Neural crest cell (in vitro differentiated cells): ENCODE measurements around the gene ENTREP3. TPM values are rescaled to one million over a fixed set of nuclear protein-coding genes. Genes with fewer than 3 reads are reported as not detected.
"Not testable (repeated sequence)": the region's sequence is repeated elsewhere in the genome, so short reads cannot be mapped to it uniquely, and the experiment has no call there.

ENCODE experiments used
- DNase-seq: peaks from one replicate; pipeline ENCODE4 v3.0.0; 2021; ENCODE audit warnings: low read depth, mixed read lengths, low spot score
- H3K27ac Mint-ChIP-seq: one replicate; pipeline ENCODE4 v1.8.0; 2021; ENCODE audit warnings: mild to moderate bottlenecking, mixed read lengths; ENCODE audit not compliant: unreplicated experiment
- H3K27me3 Mint-ChIP-seq: 2 replicates; pipeline ENCODE4 v1.8.0; 2021; ENCODE audit warnings: low read depth, mild to moderate bottlenecking, mixed read lengths
- H3K36me3 Mint-ChIP-seq: 2 replicates; pipeline ENCODE4 v1.8.0; 2021; ENCODE audit warnings: low read depth, mild to moderate bottlenecking, mixed read lengths
- H3K4me1 Mint-ChIP-seq: 2 replicates; pipeline ENCODE4 v1.8.0; 2021; ENCODE audit warnings: mixed read lengths
- H3K4me3 Mint-ChIP-seq: one replicate; pipeline ENCODE4 v1.8.0; 2021; ENCODE audit warnings: mild to moderate bottlenecking, mixed read lengths
- H3K9me3 Mint-ChIP-seq: 2 replicates; pipeline ENCODE4 v1.8.0; 2021; ENCODE audit warnings: mixed read lengths
- CTCF ChIP-seq: fragments of 200-600 bp; sonication (generic); conservative IDR thresholded peaks from 2 replicates; pipeline ENCODE4 v1.5.0; 2021; ENCODE audit warnings: antibody characterized with exemption, mild to moderate bottlenecking
- total RNA-seq: library from RNA; stranded (reverse); gene quantifications from 2 replicates; pipeline ENCODE4 v1.2.1, GENCODE V29; 2021

Gene ENTREP3
- total RNA-seq, 1 donor from 2014 or later: 93.1 TPM

- Mint-ChIP-seq H3K27me3 (no peaks in the 10 kb centered on the region), H3K4me1 (peaks cover 22% of the 10 kb centered on the region), H3K4me3 (no peak overlapping the region), H3K36me3 (peaks cover 9% of the 10 kb centered on the region), H3K9me3 (no peaks in the 10 kb centered on the region), H3K27ac (peak overlapping the region; percentile 59)
- no peak for TF ChIP-seq CTCF
- no peak for DNase-seq
Measured at GRCh38 chr1:155219592-155220031, 35.7 kb downstream of the ENTREP3 start.

GRCh38 chr1:155218854-155219591, 36.3 kb downstream of the ENTREP3 start:
- DNase-seq: no peak
- TF ChIP-seq CTCF: no peak
- peaks cover 5% of the 10 kb centered on the region for H3K36me3 Mint-ChIP-seq
- peaks cover 19% of the 10 kb centered on the region for H3K4me1 Mint-ChIP-seq
- H3K27me3 Mint-ChIP-seq: no peaks in the 10 kb centered on the region
- peak overlapping the region; percentile 59 for H3K27ac Mint-ChIP-seq
- H3K9me3 Mint-ChIP-seq: no peaks in the 10 kb centered on the region
- H3K4me3 Mint-ChIP-seq: peak overlapping the region; percentile 44

- not testable (repeated sequence) for H3K27me3 Mint-ChIP-seq, H3K27ac Mint-ChIP-seq, H3K36me3 Mint-ChIP-seq, DNase-seq, H3K9me3 Mint-ChIP-seq
- peaks cover 23% of the 10 kb centered on the region for H3K4me1 Mint-ChIP-seq
- peak overlapping the region; percentile 47 for H3K4me3 Mint-ChIP-seq
Measured at GRCh38 chr1:155214702-155215101, 40.6 kb downstream of the ENTREP3 start.

- H3K4me3 Mint-ChIP-seq: peak overlapping the region; percentile 94
- H3K27ac Mint-ChIP-seq, H3K9me3 Mint-ChIP-seq, DNase-seq: not testable (repeated sequence)
- H3K4me1 Mint-ChIP-seq: peaks cover 32% of the 10 kb centered on the region
- peaks cover 11% of the 10 kb centered on the region for H3K36me3 Mint-ChIP-seq
- peaks cover 28% of the 10 kb centered on the region for H3K27me3 Mint-ChIP-seq
Measured at GRCh38 chr1:155212051-155212440, 43.2 kb downstream of the ENTREP3 start.

GRCh38 chr1:155211381-155212050, 43.8 kb downstream of the ENTREP3 start:
- H3K27ac Mint-ChIP-seq: peak overlapping the region; percentile 71
- peaks cover 14% of the 10 kb centered on the region for H3K36me3 Mint-ChIP-seq
- H3K27me3 Mint-ChIP-seq: peaks cover 32% of the 10 kb centered on the region
- H3K4me3 Mint-ChIP-seq: peak overlapping the region; percentile 94
- H3K9me3 Mint-ChIP-seq, DNase-seq: not testable (repeated sequence)
- H3K4me1 Mint-ChIP-seq: peaks cover 37% of the 10 kb centered on the region

- peaks cover 37% of the 10 kb centered on the region for H3K27me3 Mint-ChIP-seq
- no peaks in the 10 kb centered on the region for H3K9me3 Mint-ChIP-seq
- H3K36me3 Mint-ChIP-seq: peaks cover 14% of the 10 kb centered on the region
- DNase-seq: no peak
- peaks cover 44% of the 10 kb centered on the region for H3K4me1 Mint-ChIP-seq
- H3K4me3 Mint-ChIP-seq: peak overlapping the region; percentile 94
- H3K27ac Mint-ChIP-seq: peak overlapping the region; percentile 22
- no peak for TF ChIP-seq CTCF
Measured at GRCh38 chr1:155210314-155211104, 44.8 kb downstream of the ENTREP3 start.
